Right hindlimb (tissue), 1 donor: Measurements from ENCODE around the gene OGN.

Experiments
- DNase-seq: peaks from one replicate; pipeline ENCODE4 v3.0.0-alpha.2; 2018

OGN gene

GRCh38 chr9:92342825-92343488 is 61.4 kb downstream of the OGN start:
- DNase-seq, result no peak

- DNase-seq, result no peak
These were observed 62.8 kb downstream of the OGN start for GRCh38 chr9:92341578-92341977.

GRCh38 chr9:92333282-92333634 is 71.1 kb downstream of the OGN start:
- DNase-seq, result no peak
